ENCODE measurements around the gene LRCH1. TPM values are rescaled to one million over a fixed set of nuclear protein-coding genes. Genes with fewer than 3 reads are reported as not detected.

Gene LRCH1
- total RNA-seq, 4 donors from 2014 or later: 13.6 to 29.7 (median 18.5) TPM

DNA sequence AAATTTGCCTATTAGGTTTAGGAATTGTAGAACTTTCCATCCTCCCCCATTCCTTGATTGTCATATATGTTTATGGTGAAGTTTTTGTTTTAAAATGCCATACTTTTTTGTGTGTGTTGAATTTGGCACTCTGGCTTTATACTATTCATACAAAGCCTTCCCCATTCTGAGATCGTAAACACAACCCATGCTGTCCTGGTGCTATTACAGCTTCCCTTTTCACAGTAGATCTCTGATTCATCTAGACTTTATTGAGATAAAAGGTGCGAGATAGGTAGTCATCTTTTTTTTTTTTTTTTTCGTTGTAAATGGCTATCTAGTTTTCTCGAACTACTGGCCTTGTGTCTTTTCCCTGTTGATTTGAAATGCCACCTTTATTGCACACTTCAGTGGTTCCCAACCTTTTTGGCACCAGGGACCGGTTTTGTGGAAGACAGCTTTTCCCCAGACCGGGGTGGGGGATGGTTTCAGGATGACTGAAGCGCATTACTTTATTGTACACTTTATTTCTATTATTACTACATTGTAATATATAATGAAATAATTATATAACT lies 94.6 kb downstream of the LRCH1 start:
- peaks cover 0 to 19% (median 0%) of the 10 kb centered on the region in 4 donors for H3K4me1 ChIP-seq
- H3K27ac ChIP-seq: peak overlapping the region in 2 of 4 donors; percentile 17 to 36
- no peaks in the 10 kb centered on the region for H3K36me3 ChIP-seq
- H3K27me3 ChIP-seq: no peaks in the 10 kb centered on the region
- no peak for DNase-seq
- no peak for TF ChIP-seq POLR2A (IDR thresholded peaks at IDR 0.05)
- TF ChIP-seq, protein P1, sequence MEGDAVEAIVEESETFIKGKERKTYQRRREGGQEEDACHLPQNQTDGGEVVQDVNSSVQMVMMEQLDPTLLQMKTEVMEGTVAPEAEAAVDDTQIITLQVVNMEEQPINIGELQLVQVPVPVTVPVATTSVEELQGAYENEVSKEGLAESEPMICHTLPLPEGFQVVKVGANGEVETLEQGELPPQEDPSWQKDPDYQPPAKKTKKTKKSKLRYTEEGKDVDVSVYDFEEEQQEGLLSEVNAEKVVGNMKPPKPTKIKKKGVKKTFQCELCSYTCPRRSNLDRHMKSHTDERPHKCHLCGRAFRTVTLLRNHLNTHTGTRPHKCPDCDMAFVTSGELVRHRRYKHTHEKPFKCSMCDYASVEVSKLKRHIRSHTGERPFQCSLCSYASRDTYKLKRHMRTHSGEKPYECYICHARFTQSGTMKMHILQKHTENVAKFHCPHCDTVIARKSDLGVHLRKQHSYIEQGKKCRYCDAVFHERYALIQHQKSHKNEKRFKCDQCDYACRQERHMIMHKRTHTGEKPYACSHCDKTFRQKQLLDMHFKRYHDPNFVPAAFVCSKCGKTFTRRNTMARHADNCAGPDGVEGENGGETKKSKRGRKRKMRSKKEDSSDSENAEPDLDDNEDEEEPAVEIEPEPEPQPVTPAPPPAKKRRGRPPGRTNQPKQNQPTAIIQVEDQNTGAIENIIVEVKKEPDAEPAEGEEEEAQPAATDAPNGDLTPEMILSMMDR (IDR thresholded peaks at IDR 0.05): no peak
- no peaks in the 10 kb centered on the region for H3K9me3 ChIP-seq
- H3K4me3 ChIP-seq: no peak overlapping the region

GRCh38 chr13:46648166-46648607 lies 95.2 kb downstream of the LRCH1 start:
- TF ChIP-seq, protein P1 (IDR thresholded peaks at IDR 0.05): peak in 1 of 6 experiments; percentile 7
- no peak for TF ChIP-seq POLR2A (IDR thresholded peaks at IDR 0.05)
- Histone ChIP-seq H3K27ac (peak overlapping the region in 1 of 4 donors; percentile 36), H3K4me3 (no peak overlapping the region), H3K4me1 (peaks cover 0 to 19% (median 0%) of the 10 kb centered on the region in 4 donors), H3K9me3 (no peaks in the 10 kb centered on the region), H3K27me3 (no peaks in the 10 kb centered on the region), H3K36me3 (no peaks in the 10 kb centered on the region)
- peak in 2 of 3 donors; percentile 39 to 83 for DNase-seq

GRCh38 chr13:46649816-46650215 lies 96.8 kb downstream of the LRCH1 start:
- H3K27ac ChIP-seq: no peak overlapping the region
- H3K9me3 ChIP-seq: no peaks in the 10 kb centered on the region
- no peaks in the 10 kb centered on the region for H3K36me3 ChIP-seq
- H3K4me3 ChIP-seq: no peak overlapping the region
- TF ChIP-seq, protein P1 (IDR thresholded peaks at IDR 0.05): no peak
- TF ChIP-seq POLR2A (IDR thresholded peaks at IDR 0.05): no peak
- peaks cover 0 to 16% (median 0%) of the 10 kb centered on the region in 4 donors for H3K4me1 ChIP-seq
- H3K27me3 ChIP-seq: no peaks in the 10 kb centered on the region
- DNase-seq: no peak

GRCh38 chr13:46654951-46655350 lies 102.0 kb downstream of the LRCH1 start:
- H3K4me1 ChIP-seq: peaks cover 0 to 29% (median 2%) of the 10 kb centered on the region in 4 donors
- no peak for DNase-seq
- H3K27me3 ChIP-seq: no peaks in the 10 kb centered on the region
- TF ChIP-seq, protein P1 (IDR thresholded peaks at IDR 0.05): no peak
- no peak for TF ChIP-seq POLR2A (IDR thresholded peaks at IDR 0.05)
- H3K36me3 ChIP-seq: no peaks in the 10 kb centered on the region
- peak overlapping the region in 2 of 4 donors; percentile 50 to 68 for H3K27ac ChIP-seq
- H3K9me3 ChIP-seq: no peaks in the 10 kb centered on the region
- no peak overlapping the region for H3K4me3 ChIP-seq

GRCh38 chr13:46655377-46656180 lies 102.6 kb downstream of the LRCH1 start:
- no peak for TF ChIP-seq POLR2A (IDR thresholded peaks at IDR 0.05)
- TF ChIP-seq, protein P1 (IDR thresholded peaks at IDR 0.05): peak in 1 of 6 experiments; percentile 2
- Histone ChIP-seq H3K4me3 (no peak overlapping the region), H3K36me3 (no peaks in the 10 kb centered on the region), H3K4me1 (peaks cover 0 to 33% (median 2%) of the 10 kb centered on the region in 4 donors), H3K9me3 (no peaks in the 10 kb centered on the region), H3K27ac (peak overlapping the region in 2 of 4 donors; percentile 50 to 68), H3K27me3 (no peaks in the 10 kb centered on the region)
- DNase-seq: no peak
